AG10803 (cell line): ENCODE measurements around the gene SMCO3.

ENCODE experiments used
- DNase-seq: peaks from one replicate; pipeline ENCODE4 v3.0.0; 2010; ENCODE audit warnings: low read depth
- H3K4me3 ChIP-seq: 2 replicates; pipeline ENCODE4 v1.5.1; 2011; ENCODE audit warnings: mild to moderate bottlenecking, low read length, control low read depth
- CTCF ChIP-seq: conservative IDR thresholded peaks from 2 replicates; pipeline ENCODE4 v1.5.1; 2011; ENCODE audit warnings: mild to moderate bottlenecking, low read length, control low read depth, inconsistent platforms

SMCO3 gene

GRCh38 chr12:14810953-14811483 is 3.0 kb downstream of the SMCO3 start:
- no peak for DNase-seq
- peak; percentile 47 for TF ChIP-seq CTCF
- H3K4me3 ChIP-seq: no peak overlapping the region

- no peak for TF ChIP-seq CTCF
- H3K4me3 ChIP-seq: no peak overlapping the region
- no peak for DNase-seq
These were observed 3.6 kb downstream of the SMCO3 start for GRCh38 chr12:14810167-14810952.

GRCh38 chr12:14803830-14804160 is 10.2 kb downstream of the SMCO3 start:
- TF ChIP-seq CTCF: no peak
- DNase-seq: no peak
- H3K4me3 ChIP-seq: peak overlapping the region; percentile 73

GRCh38 chr12:14803011-14803829 is 10.8 kb downstream of the SMCO3 start, which contains the start of the genes C12orf60 and WBP11:
Gene C12orf60 (plus strand): TSS chr12:14803670. CDS start chr12:14822936, 19,266 bp downstream.
Gene WBP11 (minus strand): TSS chr12:14803478. CDS start chr12:14801383, 2,095 bp downstream.
- DNase-seq: peak; percentile 99
- peak within 1 kb of the TSS; percentile 83 for H3K4me3 ChIP-seq
- TF ChIP-seq CTCF: no peak

- no peak for TF ChIP-seq CTCF
- DNase-seq: no peak
- H3K4me3 ChIP-seq: peak overlapping the region; percentile 83
These were observed 11.3 kb downstream of the SMCO3 start for GRCh38 chr12:14802721-14803010.

- no peak for DNase-seq
- no peak for TF ChIP-seq CTCF
- peak overlapping the region; percentile 83 for H3K4me3 ChIP-seq
These were observed 11.7 kb downstream of the SMCO3 start for GRCh38 chr12:14802247-14802646.

GRCh38 chr12:14795028-14795448 is 18.9 kb downstream of the SMCO3 start:
- TF ChIP-seq CTCF: no peak
- DNase-seq: no peak
- H3K4me3 ChIP-seq: no peak overlapping the region
